NCI-H226 (cell line): ENCODE data around the gene RBM28.
"Not testable (repeated sequence)": the region's sequence is repeated elsewhere in the genome, so short reads cannot be mapped to it uniquely, and the experiment has no call there.

Experiments
- DNase-seq: peaks from one replicate; pipeline ENCODE4 v3.0.0-alpha.2; 2015

Gene RBM28

GRCh38 chr7:128341733-128342132 is 2.0 kb downstream of the RBM28 start:
- no peak for DNase-seq

- no peak for DNase-seq
Measured at GRCh38 chr7:128335730-128336129, 8.0 kb downstream of the RBM28 start.

- no peak for DNase-seq
Measured at GRCh38 chr7:128324368-128324680, 19.4 kb downstream of the RBM28 start.

- DNase-seq = no peak
Measured at GRCh38 chr7:128323459-128324367, 20.0 kb downstream of the RBM28 start.

DNA sequence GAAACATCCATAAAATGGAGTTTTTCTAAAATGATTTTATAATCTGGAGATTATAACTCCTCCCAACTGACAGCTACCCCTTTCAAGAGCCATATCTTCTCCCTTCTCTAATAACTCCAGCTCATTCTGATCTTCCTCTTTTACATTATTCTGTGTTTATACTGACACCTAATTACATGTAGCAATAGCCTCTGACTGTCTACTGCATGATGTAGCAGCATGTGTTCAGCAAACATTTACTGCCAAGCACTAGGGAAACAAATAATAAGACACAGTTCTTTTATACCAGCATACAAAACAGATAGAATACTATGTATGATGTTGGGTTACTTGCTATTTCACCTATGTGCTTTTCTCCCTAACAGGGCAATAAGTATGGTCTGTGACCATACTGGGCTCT is 20.7 kb downstream of the RBM28 start:
- DNase-seq = no peak

GRCh38 chr7:128322040-128322643 is 21.6 kb downstream of the RBM28 start:
- peak; percentile 7 for DNase-seq

DNA sequence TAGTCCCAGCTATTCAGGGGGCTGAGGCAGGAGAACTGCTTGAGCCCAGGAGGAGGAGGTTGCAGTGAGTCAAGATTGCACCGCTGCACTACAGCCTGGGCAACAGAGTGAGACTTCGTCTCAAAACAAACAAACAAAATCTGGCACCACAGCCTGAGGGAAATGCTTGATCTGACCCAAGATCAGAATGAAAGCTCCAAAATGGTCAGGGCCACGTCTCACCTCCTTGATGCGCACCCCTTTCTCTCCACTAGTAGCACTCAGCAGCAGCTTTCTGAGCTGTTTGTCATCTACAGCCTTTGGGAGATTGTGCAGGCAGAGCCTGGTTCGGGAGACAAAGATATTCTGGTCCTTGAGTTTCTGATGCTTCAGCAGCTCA is 22.7 kb downstream of the RBM28 start:
- DNase-seq = no peak

DNA sequence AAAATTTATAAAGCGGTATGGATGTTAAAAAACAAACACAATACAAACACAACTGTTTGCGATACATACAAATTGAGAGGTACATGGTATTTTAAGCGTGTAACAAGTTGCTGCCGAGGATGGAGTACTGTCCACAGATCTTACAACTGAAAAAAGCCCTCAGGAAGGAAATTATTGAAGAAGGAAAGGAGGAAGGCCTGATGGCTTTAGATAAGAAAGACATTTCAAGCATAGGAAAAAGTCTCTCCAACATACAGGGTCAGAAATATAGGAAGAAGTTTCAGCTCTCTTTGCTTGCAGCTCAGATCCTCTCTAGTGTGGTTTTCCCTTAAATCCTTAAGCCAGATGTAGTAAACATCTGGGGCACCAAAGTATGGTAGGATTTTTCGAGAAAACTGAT is 25.0 kb downstream of the RBM28 start:
- DNase-seq = no peak

GRCh38 chr7:128311013-128311412 is 32.7 kb downstream of the RBM28 start:
- no peak for DNase-seq

DNA sequence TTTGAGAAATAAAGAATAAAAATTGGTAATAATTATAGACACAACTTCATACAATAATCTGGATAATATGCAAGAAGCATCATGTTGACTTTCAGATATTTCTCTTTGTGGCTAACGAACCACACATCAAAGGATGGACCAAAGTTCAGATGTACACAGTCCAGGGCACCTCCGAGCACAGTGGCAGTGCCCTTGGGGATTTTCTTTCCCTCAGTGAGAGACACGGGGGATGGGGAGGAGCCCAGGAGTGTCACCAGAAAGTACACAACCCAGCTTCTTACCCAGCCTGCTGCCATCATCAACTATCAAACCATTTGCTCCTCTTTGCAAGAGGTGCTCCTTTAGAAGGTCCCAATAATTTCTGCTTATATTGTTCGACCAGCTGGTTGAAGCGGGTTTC is 33.2 kb downstream of the RBM28 start:
- no peak for DNase-seq

- DNase-seq = no peak
Measured at GRCh38 chr7:128309976-128310375, 33.7 kb downstream of the RBM28 start.

DNA sequence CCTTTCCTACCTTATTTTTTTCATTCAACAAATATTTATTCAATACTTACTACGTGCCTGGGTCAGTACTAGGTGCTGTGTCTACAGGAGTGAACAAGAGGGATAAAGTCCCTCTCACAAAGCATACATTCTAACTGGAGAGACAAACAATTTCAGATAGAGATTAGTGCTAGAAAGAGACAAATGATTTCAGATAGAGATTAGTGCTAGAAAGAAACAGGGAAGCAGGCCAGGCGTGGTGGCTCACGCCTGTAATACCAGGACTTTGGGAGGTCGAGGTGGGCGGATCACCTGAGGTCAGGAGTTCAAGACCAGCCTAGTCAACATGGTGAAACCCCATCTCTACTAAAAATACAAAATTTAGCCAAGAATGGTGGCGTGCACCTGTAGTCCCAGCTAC is 34.6 kb downstream of the RBM28 start:
- DNase-seq = no peak

GRCh38 chr7:128307061-128307460 is 36.6 kb downstream of the RBM28 start:
- DNase-seq = no peak

- no peak for DNase-seq
Measured at GRCh38 chr7:128304212-128304611, 39.5 kb downstream of the RBM28 start.

DNA sequence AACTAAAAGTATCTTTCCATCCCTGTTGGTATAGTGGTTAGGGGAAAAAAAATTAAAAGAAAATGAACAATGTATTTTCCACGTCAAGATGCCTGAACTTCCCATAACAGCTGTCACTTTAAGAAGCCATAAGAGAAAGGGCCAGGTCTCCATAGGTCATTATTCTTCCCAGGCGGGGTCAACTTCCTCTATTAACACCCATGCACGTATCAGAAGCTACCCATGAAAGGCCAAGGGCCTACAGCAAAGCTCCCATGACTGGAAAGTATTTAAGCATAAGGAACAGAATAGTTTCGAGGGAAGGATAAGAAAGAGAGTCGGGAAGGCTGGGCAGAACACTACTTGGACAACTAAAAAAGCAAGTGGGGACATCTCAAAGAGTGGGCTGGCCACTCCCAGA is 40.1 kb downstream of the RBM28 start:
- DNase-seq = no peak

- DNase-seq = no peak
Measured at GRCh38 chr7:128303133-128303532, 40.6 kb downstream of the RBM28 start.

GRCh38 chr7:128302139-128302538 is 41.6 kb downstream of the RBM28 start:
- DNase-seq = no peak

- no peak for DNase-seq
Measured at GRCh38 chr7:128299109-128299607, 44.5 kb downstream of the RBM28 start.

GRCh38 chr7:128298004-128298403 is 45.7 kb downstream of the RBM28 start:
- not testable (repeated sequence) for DNase-seq

- no peak for DNase-seq
Measured at GRCh38 chr7:128287556-128287955, 56.2 kb downstream of the RBM28 start.

- DNase-seq = no peak
Measured at GRCh38 chr7:128284102-128284501, 59.6 kb downstream of the RBM28 start.

GRCh38 chr7:128281605-128282380 is 61.9 kb downstream of the RBM28 start:
- no peak for DNase-seq

GRCh38 chr7:128280451-128280850 is 63.3 kb downstream of the RBM28 start:
- peak; percentile 10 for DNase-seq
